HG03354 (cell line): Measurements from ENCODE around the gene NTNG1.

Source experiments
- ATAC-seq: cut with Tn5 transposase; IDR thresholded peaks from one replicate; pipeline ENCODE4 v1.9.1; 2021; ENCODE audit warnings: mild to moderate bottlenecking; ENCODE audit not compliant: unreplicated experiment, poor library complexity, severe bottlenecking

NTNG1 gene

GRCh38 chr1:107309962-107310361 lies 169.1 kb downstream of the NTNG1 start:
- no peak for ATAC-seq

GRCh38 chr1:107315652-107316051 lies 174.8 kb downstream of the NTNG1 start:
- ATAC-seq, result no peak

- ATAC-seq, result no peak
Measured at GRCh38 chr1:107318932-107319331, 178.1 kb downstream of the NTNG1 start.

GRCh38 chr1:107323784-107324183 lies 182.9 kb downstream of the NTNG1 start:
- no peak for ATAC-seq

GRCh38 chr1:107326824-107327445 lies 186.1 kb downstream of the NTNG1 start:
- ATAC-seq, result no peak

GRCh38 chr1:107327446-107327845 lies 186.6 kb downstream of the NTNG1 start:
- ATAC-seq, result no peak

GRCh38 chr1:107328087-107328486 lies 187.2 kb downstream of the NTNG1 start:
- no peak for ATAC-seq

- ATAC-seq, result no peak
Measured at GRCh38 chr1:107339775-107340174, 198.9 kb downstream of the NTNG1 start.

- no peak for ATAC-seq
Measured at GRCh38 chr1:107342316-107342715, 201.5 kb downstream of the NTNG1 start.

- ATAC-seq, result no peak
Measured at GRCh38 chr1:107342768-107343167, 201.9 kb downstream of the NTNG1 start.

- no peak for ATAC-seq
Measured at GRCh38 chr1:107343601-107344000, 202.8 kb downstream of the NTNG1 start.

- ATAC-seq, result no peak
Measured at GRCh38 chr1:107344268-107344760, 203.5 kb downstream of the NTNG1 start.

GRCh38 chr1:107344836-107345235 lies 204.0 kb downstream of the NTNG1 start:
- no peak for ATAC-seq

GRCh38 chr1:107352850-107353249 lies 212.0 kb downstream of the NTNG1 start:
- no peak for ATAC-seq

GRCh38 chr1:107357376-107357775 lies 216.5 kb downstream of the NTNG1 start:
- no peak for ATAC-seq

- peak; percentile 25 for ATAC-seq
Measured at GRCh38 chr1:107358619-107359327, 217.9 kb downstream of the NTNG1 start.

GRCh38 chr1:107359472-107360241 lies 218.8 kb downstream of the NTNG1 start:
- peak; percentile 49 for ATAC-seq

GRCh38 chr1:107362468-107363140 lies 221.8 kb downstream of the NTNG1 start:
- ATAC-seq, result peak; percentile 52

GRCh38 chr1:107363154-107363553 lies 222.3 kb downstream of the NTNG1 start:
- no peak for ATAC-seq
